Adrenal gland (tissue), 12 donors: ENCODE data around the gene MYLK. TPM values are rescaled to one million over a fixed set of nuclear protein-coding genes. Genes with fewer than 3 reads are reported as not detected.

Experiments
- DNase-seq, 7 donors: peaks; one replicate each; pipeline ENCODE4 v3.0.0-alpha.2; 2019 to 2020
- H3K27ac ChIP-seq, 5 donors: fragments of 200-600 bp; sonication (generic) in 4 of 5; 1 replicate in 3 of 5; 2 replicates in 2 of 5; pipeline versions ENCODE4 v1.5.1 to v1.8.0; 2016 to 2020; ENCODE audit warnings: mild to moderate bottlenecking in 1 of 5
- H3K27me3 ChIP-seq: fragments of 200-600 bp; 2 replicates; pipeline ENCODE4 v1.8.0; 2021
- H3K36me3 ChIP-seq, 2 donors: fragments of 200-600 bp; replicated peaks in 1 of 2; 1 replicate in 1 of 2; 2 replicates in 1 of 2; pipeline versions ENCODE4 v1.5.1 to v1.8.0; 2018 to 2022
- H3K4me1 ChIP-seq, 2 donors: fragments of 200-600 bp; replicated peaks in 1 of 2; 1 replicate in 1 of 2; 2 replicates in 1 of 2; pipeline versions ENCODE4 v1.5.1 to v1.8.0; 2018 to 2021
- H3K4me3 ChIP-seq, 4 donors: fragments of 200-600 bp; sonication (generic) in 3 of 4; one replicate each; pipeline ENCODE4 v1.5.1; 2016 to 2018
- H3K9me3 ChIP-seq, 3 donors: fragments of 200-600 bp; sonication (generic) in 1 of 3; replicated peaks in 1 of 3; 1 replicate in 2 of 3; 2 replicates in 1 of 3; pipeline versions ENCODE4 v1.5.1 to v1.8.0; 2016 to 2021
- CTCF ChIP-seq, 6 experiments: fragments of 450-650 bp in 4 of 6; fragments of 200-600 bp in 2 of 6; sonication (generic) in 1 of 6; IDR thresholded peaks; 1 replicate in 5 of 6; 2 replicates in 1 of 6; pipeline versions ENCODE4 v1.5.1 to v1.8.0; 2016 to 2021; ENCODE audit warnings: antibody characterized with exemption in 6 of 6, mild to moderate bottlenecking in 2 of 6, moderate library complexity in 1 of 6
- POLR2A ChIP-seq, 2 donors: fragments of 450-650 bp; IDR thresholded peaks; one replicate each; pipeline ENCODE4 v1.6.1; 2017; ENCODE audit warnings: antibody characterized with exemption in 2 of 2, mild to moderate bottlenecking in 2 of 2, moderate library complexity in 1 of 2
- WGBS, 4 donors: extraction: QIAGEN DNeasy Blood & Tissue Kit in 2 of 4; methylation state at CpG; one replicate each; pipeline versions ENCODE4 v1.1.5 to v1.1.7; 2013 to 2017; 5-methylcytosine and 5-hydroxymethylcytosine counted together
- intact Hi-C, 2 donors: fragments of 100-400 bp; cut with DNase I; formaldehyde crosslinking; loops; one replicate each; pipeline versions ENCODE4 v1.14.1 to v1.15.0; 2022 to 2023
- polyA plus RNA-seq, 3 donors: library from polyadenylated mRNA; stranded (reverse); fragments of 200-250 nt in 2 of 3; fragments of 350-450 nt in 1 of 3; fragmentation: Illumina TruSeq in 1 of 3; extraction: RNeasy Lipid Tissue Mini Kit (QIAGEN cat#74804) in 1 of 3; gene quantifications; one replicate each; pipeline ENCODE4 v1.2.3, GENCODE V29; 2013 to 2014
- total RNA-seq, 9 donors: library from RNA; depleted of rRNA in 4 of 9; stranded (reverse); fragments of >200 nt in 4 of 9; fragments of 120-200 nt in 1 of 9; fragmentation: NEBNext Ultra II Directional in 1 of 9; extraction: Animal tissue kit (Norgen Biotek cat#: 25700) in 1 of 9; gene quantifications; one replicate each; pipeline versions ENCODE4 v1.1.0 to v1.2.4, GENCODE V29; 2013 to 2023
- donor health status: healthy with polysubstance abuse.
- donor health status: Bipolar disorder and iron deficiency.
- donor health status: DM: yes; HTN: yes; CAD: no.
- donor health status: DM: no; HTN: no; CAD: no.
- donor health status: DM: no; HTN: no; CAD: no.
- donor health status: DM: yes; HTN: yes; CAD: no.

The MYLK gene
- total and polyA plus RNA-seq, 12 donors = 13.3 to 124 (median 53.8) TPM

- H3K4me1 ChIP-seq = no peaks in the 10 kb centered on the region
- H3K27ac ChIP-seq = no peak overlapping the region
- TF ChIP-seq POLR2A (IDR thresholded peaks at IDR 0.05) (no peak), CTCF (IDR thresholded peaks at IDR 0.05) (no peak)
- peaks cover 0 to under 1% (median under 1%) of the 10 kb centered on the region in 3 donors for H3K9me3 ChIP-seq
- DNase-seq = no peak
- no peaks in the 10 kb centered on the region for H3K27me3 ChIP-seq
- 77 to 96% (median 78%) methylated on average over 5 of the region's 5 CpGs for WGBS, 4 donors
- H3K36me3 ChIP-seq = no peaks in the 10 kb centered on the region
- H3K4me3 ChIP-seq = no peak overlapping the region
- intact Hi-C loops = no loop called here
Measured at GRCh38 chr3:123914829-123915228, 30.7 kb upstream of the MYLK start.

GRCh38 chr3:123909785-123910184, 25.7 kb upstream of the MYLK start:
- TF ChIP-seq POLR2A (IDR thresholded peaks at IDR 0.05) (no peak), CTCF (IDR thresholded peaks at IDR 0.05) (no peak)

GRCh38 chr3:123907720-123908119, 23.6 kb upstream of the MYLK start:
- intact Hi-C loops = no loop called here
- Histone ChIP-seq H3K4me1 (no peaks in the 10 kb centered on the region), H3K9me3 (no peaks in the 10 kb centered on the region), H3K4me3 (no peak overlapping the region), H3K36me3 (no peaks in the 10 kb centered on the region), H3K27me3 (no peaks in the 10 kb centered on the region), H3K27ac (no peak overlapping the region)
- TF ChIP-seq POLR2A (IDR thresholded peaks at IDR 0.05) (no peak), CTCF (IDR thresholded peaks at IDR 0.05) (no peak)
- no peak for DNase-seq
- 68 to 86% (median 78%) methylated on average over 2 of the region's 2 CpGs for WGBS, 4 donors

More at GRCh38 chr3:123909785-123910184, 25.7 kb upstream of the MYLK start:
- Histone ChIP-seq H3K27me3 (no peaks in the 10 kb centered on the region), H3K27ac (no peak overlapping the region), H3K36me3 (no peaks in the 10 kb centered on the region), H3K4me1 (no peaks in the 10 kb centered on the region), H3K4me3 (no peak overlapping the region), H3K9me3 (no peaks in the 10 kb centered on the region)
- 94 to 100% (median 96%) methylated on average over 2 of the region's 2 CpGs for WGBS, 4 donors
- intact Hi-C loops = no loop called here
- DNase-seq = no peak

GRCh38 chr3:123899300-123899865, 15.3 kb upstream of the MYLK start:
- no peak for DNase-seq
- intact Hi-C loops = no loop called here
- no peak for TF ChIP-seq CTCF (IDR thresholded peaks at IDR 0.05)
- no peak for TF ChIP-seq POLR2A (IDR thresholded peaks at IDR 0.05)
- 78 to 87% (median 85%) methylated on average over 5 of the region's 5 CpGs for WGBS, 4 donors
- Histone ChIP-seq H3K27me3 (no peaks in the 10 kb centered on the region), H3K36me3 (no peaks in the 10 kb centered on the region), H3K4me3 (no peak overlapping the region), H3K9me3 (no peaks in the 10 kb centered on the region), H3K27ac (no peak overlapping the region), H3K4me1 (no peaks in the 10 kb centered on the region)
